C4-2B (cell line): ENCODE results near the gene XYLT1.

Source experiments
- ZFX ChIP-seq: fragments of 450-650 bp; IDR thresholded peaks from 2 replicates; pipeline ENCODE4 v1.6.1; 2017
- TF ChIP-seq, protein P1 (sequence below): fragments of 450-650 bp; conservative IDR thresholded peaks from 2 replicates; pipeline ENCODE4 v1.5.1; 2017; ENCODE audit warnings: mild to moderate bottlenecking

DNA sequence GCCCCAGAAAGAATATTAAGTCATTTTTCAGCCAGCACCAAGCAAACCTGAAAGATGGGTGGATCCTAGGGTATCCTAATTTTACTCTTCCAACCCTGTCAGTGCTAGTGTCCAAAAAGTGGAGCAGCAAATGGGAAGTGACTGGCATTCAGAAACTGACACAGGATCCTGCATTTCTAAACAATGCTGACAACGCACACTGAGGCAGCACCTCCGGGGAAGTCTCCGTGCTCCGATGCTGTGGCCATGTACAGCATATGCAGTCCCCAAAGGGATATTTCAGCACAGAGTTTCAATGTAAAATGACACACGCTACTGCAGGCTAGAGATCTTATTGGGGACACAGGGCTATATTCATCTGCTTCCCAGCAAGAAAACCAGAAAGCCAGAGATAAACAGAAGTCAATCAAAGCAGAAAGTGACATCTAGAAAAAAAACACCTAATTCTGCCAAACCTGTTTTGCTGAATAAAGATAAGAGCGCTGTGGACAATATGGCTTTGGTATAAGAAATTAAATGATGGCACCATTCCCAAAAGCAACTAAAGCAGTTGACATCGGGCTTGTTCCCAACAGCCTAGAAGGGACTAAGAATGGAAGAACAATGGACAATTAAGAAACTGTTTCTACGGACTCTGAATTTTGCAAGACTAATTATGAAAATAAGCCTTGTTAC lies 17.3 kb downstream of the XYLT1 start:
- TF ChIP-seq, protein P1, sequence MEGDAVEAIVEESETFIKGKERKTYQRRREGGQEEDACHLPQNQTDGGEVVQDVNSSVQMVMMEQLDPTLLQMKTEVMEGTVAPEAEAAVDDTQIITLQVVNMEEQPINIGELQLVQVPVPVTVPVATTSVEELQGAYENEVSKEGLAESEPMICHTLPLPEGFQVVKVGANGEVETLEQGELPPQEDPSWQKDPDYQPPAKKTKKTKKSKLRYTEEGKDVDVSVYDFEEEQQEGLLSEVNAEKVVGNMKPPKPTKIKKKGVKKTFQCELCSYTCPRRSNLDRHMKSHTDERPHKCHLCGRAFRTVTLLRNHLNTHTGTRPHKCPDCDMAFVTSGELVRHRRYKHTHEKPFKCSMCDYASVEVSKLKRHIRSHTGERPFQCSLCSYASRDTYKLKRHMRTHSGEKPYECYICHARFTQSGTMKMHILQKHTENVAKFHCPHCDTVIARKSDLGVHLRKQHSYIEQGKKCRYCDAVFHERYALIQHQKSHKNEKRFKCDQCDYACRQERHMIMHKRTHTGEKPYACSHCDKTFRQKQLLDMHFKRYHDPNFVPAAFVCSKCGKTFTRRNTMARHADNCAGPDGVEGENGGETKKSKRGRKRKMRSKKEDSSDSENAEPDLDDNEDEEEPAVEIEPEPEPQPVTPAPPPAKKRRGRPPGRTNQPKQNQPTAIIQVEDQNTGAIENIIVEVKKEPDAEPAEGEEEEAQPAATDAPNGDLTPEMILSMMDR: no peak
- TF ChIP-seq ZFX: no peak
